K562 (cell line): Measurements from ENCODE around the gene VPS41. TPM values are rescaled to one million over a fixed set of nuclear protein-coding genes. Genes with fewer than 3 reads are reported as not detected.

Source experiments
- ATAC-seq: fragments of 200-7000 bp; cut with Tn5 transposase; 3 replicates; pipeline ENCODE4 v1.9.1; 2020; ENCODE audit warnings: moderate library complexity
- BruUV-seq: library from RNA; stranded (reverse); fragments of 400-500 nt; replicated peaks from 2 replicates; lab custom pipeline; 2021; lab: Mats Ljungman, UMichigan
- CTCF ChIA-PET: fragments of 300-600 bp; formaldehyde crosslinking; extraction: SDS; loops from one replicate; lab custom pipeline; 2021; ENCODE audit warnings: low intra/inter-chr PET ratio; lab: Yijun Ruan, JAX
- POLR2A ChIA-PET: fragments of 300-600, 350-650 bp; sonication (Branson Sonifier 250); formaldehyde crosslinking; extraction: SDS; loops from one replicate; lab custom pipeline; 2021; ENCODE audit warnings: antibody characterized with exemption, inconsistent platforms; lab: Yijun Ruan, JAX
- DNase-seq, 4 experiments: peaks; one replicate each; pipeline versions ENCODE4 v3.0.0 to v3.0.0-alpha.2; 2011 to 2018; ENCODE audit warnings: low spot score in 3 of 4, mixed read lengths in 3 of 4; ENCODE audit errors: extremely low read depth in 1 of 4
- FAIRE-seq: peaks from 2 replicates; lab custom pipeline; 2011; peaks lifted over from hg19 to GRCh38; lab: Jason Lieb, UNC
- H2AFZ ChIP-seq: 2 replicates; pipeline ENCODE4 v1.6.0; 2011; ENCODE audit warnings: low read depth, low read length, control low read depth, inconsistent platforms
- H3K27ac ChIP-seq: fragments of 200-600 bp; 3 replicates; pipeline ENCODE4 v1.8.0; 2011; ENCODE audit warnings: low read depth, mild to moderate bottlenecking, control low read depth, inconsistent platforms, low read length, moderate library complexity, mixed read lengths; ENCODE audit errors: extremely low read depth
- H3K27me3 ChIP-seq, 2 experiments: fragments of 300-600 bp in 1 of 2; 2 replicates in 1 of 2; 3 replicates in 1 of 2; pipeline versions ENCODE4 v1.6.0 to v1.8.0; 2011; ENCODE audit warnings: inconsistent platforms in 2 of 2, low read length in 2 of 2, mild to moderate bottlenecking in 1 of 2, mixed read lengths in 1 of 2, moderate library complexity in 1 of 2; ENCODE audit not compliant: control insufficient read depth in 2 of 2, insufficient read depth in 2 of 2
- H3K36me3 ChIP-seq: fragments of 300-600 bp; 3 replicates; pipeline ENCODE4 v1.8.0; 2011; ENCODE audit warnings: mild to moderate bottlenecking, low read length, inconsistent platforms; ENCODE audit not compliant: control insufficient read depth, insufficient read depth
- H3K4me1 ChIP-seq, 2 experiments: fragments of 200-600 bp in 1 of 2; replicated peaks in 1 of 2; 2 replicates in 1 of 2; 3 replicates in 1 of 2; pipeline versions ENCODE4 v1.5.1 to v1.8.0; 2011; ENCODE audit warnings: inconsistent platforms in 2 of 2, low read length in 2 of 2, mild to moderate bottlenecking in 1 of 2, mixed read lengths in 1 of 2, moderate library complexity in 1 of 2; ENCODE audit not compliant: control insufficient read depth in 2 of 2, insufficient read depth in 2 of 2
- H3K4me2 ChIP-seq: 2 replicates; pipeline ENCODE4 v1.6.1; 2011; ENCODE audit warnings: low read length, control low read depth, inconsistent platforms, mixed read lengths; ENCODE audit not compliant: insufficient read depth
- H3K4me3 ChIP-seq: fragments of 200-600 bp; sonication (generic), shearing (Covaris generic); 2 replicates; pipeline ENCODE4 v1.5.1; 2016; ENCODE audit warnings: control low read depth, inconsistent platforms
- H3K79me2 ChIP-seq: fragments of 200-600 bp; 3 replicates; pipeline ENCODE4 v1.8.0; 2011; ENCODE audit warnings: low read length, inconsistent platforms; ENCODE audit not compliant: control insufficient read depth, insufficient read depth
- H3K9ac ChIP-seq, 2 experiments: 2 replicates each; pipeline versions ENCODE4 v1.6.0 to v1.6.1; 2011; ENCODE audit warnings: low read depth in 2 of 2, low read length in 2 of 2, control low read depth in 1 of 2, inconsistent platforms in 1 of 2, mild to moderate bottlenecking in 1 of 2, mixed read lengths in 1 of 2; ENCODE audit not compliant: insufficient read depth in 1 of 2
- H3K9me1 ChIP-seq: one replicate; pipeline ENCODE4 v1.6.0; 2011; ENCODE audit warnings: inconsistent platforms, mild to moderate bottlenecking, low read length, moderate library complexity; ENCODE audit not compliant: control insufficient read depth, insufficient read depth
- H3K9me3 ChIP-seq: replicated peaks from 2 replicates; pipeline ENCODE4 v1.5.1; 2011; ENCODE audit warnings: low read depth, low read length, inconsistent platforms; ENCODE audit not compliant: control insufficient read depth, insufficient read depth
- H4K20me1 ChIP-seq: replicated peaks from 2 replicates; pipeline ENCODE4 v1.6.1; 2011; ENCODE audit warnings: low read length, inconsistent platforms, mixed read lengths; ENCODE audit not compliant: control insufficient read depth, insufficient read depth
- HNRNPUL1 ChIP-seq: fragments of 200-400 bp; formaldehyde crosslinking; IDR thresholded peaks from 2 replicates; pipeline ENCODE4 v1.6.1; 2017; ENCODE audit warnings: low read length
- ILF3 ChIP-seq: fragments of 450-650 bp; IDR thresholded peaks from 2 replicates; pipeline ENCODE4 v1.6.1; 2018; ENCODE audit warnings: antibody characterized with exemption, mild to moderate bottlenecking, moderate library complexity, borderline replicate concordance
- NFATC3 ChIP-seq: fragments of 450-650 bp; IDR thresholded peaks from 2 replicates; pipeline ENCODE4 v1.6.1; 2017; ENCODE audit warnings: mild to moderate bottlenecking
- POLR2AphosphoS5 ChIP-seq: IDR thresholded peaks from 2 replicates; pipeline ENCODE4 v1.6.1; 2011; ENCODE audit warnings: mild to moderate bottlenecking, low read depth, low read length, moderate library complexity; ENCODE audit not compliant: control insufficient read depth, insufficient read depth
- RBM15 ChIP-seq: fragments of 200-400 bp; formaldehyde crosslinking; IDR thresholded peaks from 2 replicates; pipeline ENCODE4 v1.6.1; 2018; ENCODE audit warnings: mild to moderate bottlenecking, low read length, moderate library complexity; ENCODE audit not compliant: insufficient read depth
- SMARCB1 ChIP-seq: IDR thresholded peaks from 2 replicates; pipeline ENCODE4 v1.6.1; 2011; ENCODE audit warnings: improper control_type of control experiment, low read depth; ENCODE audit not compliant: insufficient read length
- SMARCE1 ChIP-seq: fragments of 450-650 bp; IDR thresholded peaks from 2 replicates; pipeline ENCODE4 v1.7.1; 2016; ENCODE audit warnings: mild to moderate bottlenecking
- TCF7L2 ChIP-seq: fragments of 150-350 bp; IDR thresholded peaks from 2 replicates; pipeline ENCODE4 v1.6.1; 2016; ENCODE audit warnings: low read depth, mild to moderate bottlenecking, low read length, moderate library complexity
- ZC3H11A ChIP-seq: IDR thresholded peaks from 2 replicates; pipeline ENCODE4 v1.6.1; 2012; ENCODE audit warnings: low read depth, low read length, improper control_type of control experiment
- ZNF263 ChIP-seq: sonication (generic); formaldehyde crosslinking; IDR thresholded peaks from 2 replicates; pipeline ENCODE4 v1.8.0; 2022; ENCODE audit warnings: mild to moderate bottlenecking, missing genetic modification reagents, borderline replicate concordance
- ZNF316 ChIP-seq: fragments of 450-650 bp; IDR thresholded peaks from 2 replicates; pipeline ENCODE4 v1.6.1; 2016
- ZNF584 ChIP-seq: fragments of 200-800 bp; sonication (Bioruptor generic); IDR thresholded peaks from 2 replicates; pipeline ENCODE4 v1.6.1; 2016; ENCODE audit warnings: low read depth, mild to moderate bottlenecking, missing genetic modification characterization, missing compliant biosample characterization
- WGBS: fragments of 100-300 bp; shearing (Covaris generic); methylation state at CpG from one replicate; pipeline ENCODE4 v1.1.6; 2016; ENCODE audit warnings: low coverage, mixed read lengths; ENCODE audit not compliant: insufficient coverage; ENCODE audit errors: missing lambda C conversion rate; 5-methylcytosine and 5-hydroxymethylcytosine counted together
- in situ Hi-C: fragments of 300-500 bp; cut with MboI; formaldehyde crosslinking; loops from 4 replicates; pipeline ENCODE4 v1.15.0; 2018; ENCODE audit warnings: inconsistent platforms, mixed read lengths
- intact Hi-C: fragments of 100-400 bp; cut with micrococcal nuclease; formaldehyde crosslinking; loops from 2 replicates; pipeline ENCODE4 v1.14.2; 2022
- polyA plus RNA-seq, 8 experiments: library from polyadenylated mRNA; depleted of rRNA in 4 of 8; stranded (reverse) in 5 of 8; unstranded in 3 of 8; fragments of >200 nt; fragmentation: Nextera tagmentation in 2 of 8; fragmentation: Illumina TruSeq in 1 of 8; extraction: Ambion mirVana in 2 of 8; extraction: Trizol in 1 of 8; gene quantifications; 2 replicates each; pipeline versions ENCODE4 v1.2.1 to v1.2.3, GENCODE V29; 2011 to 2014; ENCODE audit warnings: inconsistent platforms in 1 of 8, missing spikeins in 1 of 8
- total RNA-seq, 7 experiments: library from RNA; depleted of rRNA in 6 of 7; stranded (reverse); fragments of >200 nt in 6 of 7; fragmentation: Illumina TruSeq in 2 of 7; extraction: Trizol in 2 of 7; gene quantifications; 2 replicates each; pipeline versions ENCODE4 v1.2.1 to v1.2.3, GENCODE V29; 2011 to 2021; ENCODE audit warnings: low replicate concordance in 1 of 7
- TF ChIP-seq, protein P1 (sequence below): fragments of 250-450 bp; sonication (Bioruptor Pico); IDR thresholded peaks from 2 replicates; pipeline ENCODE4 v1.4.0; 2020; ENCODE audit warnings: mild to moderate bottlenecking, moderate library complexity, borderline replicate concordance
- TF ChIP-seq, protein P2 (sequence below): sonication (generic); formaldehyde crosslinking; IDR thresholded peaks from 2 replicates; pipeline ENCODE4 v1.8.0; 2022; ENCODE audit warnings: missing genetic modification reagents, mild to moderate bottlenecking, borderline replicate concordance

VPS41 gene
- total and polyA plus RNA-seq, 9 of the 15 experiments (the other 6 are each of a cell fraction or from before 2014, with no cell fraction given): 17.7 to 46.8 (median 32.1) TPM

GRCh38 chr7:38731215-38731614 lies 177.8 kb downstream of the VPS41 start:
- ChIA-PET CTCF (no interaction called here), POLR2A (no interaction called here)
- Histone ChIP-seq H3K4me1 (no peaks in the 10 kb centered on the region), H3K4me3 (no peak overlapping the region), H3K36me3 (no peaks in the 10 kb centered on the region; the same call in 1 of the 3 replicates), H3K79me2 (no peaks in the 10 kb centered on the region), H4K20me1 (no peaks in the 10 kb centered on the region), H3K4me2 (no peak overlapping the region), H3K9me3 (no peaks in the 10 kb centered on the region)
- DNase-seq (no peak), FAIRE-seq (no peak)
- WGBS: 87% methylated on average over 2 of the region's 2 CpGs
- intact Hi-C loops: no loop called here
- TF ChIP-seq ZC3H11A (no peak), RBM15 (no peak), NFATC3 (no peak), SMARCE1 (no peak), POLR2AphosphoS5 (no peak), ILF3 (no peak), SMARCB1 (no peak), ZNF316 (no peak), ZNF263 (no peak), HNRNPUL1 (no peak), TCF7L2 (no peak), ZNF584 (CRISPR knock-in tag) (no peak)
- TF ChIP-seq, protein P1, sequence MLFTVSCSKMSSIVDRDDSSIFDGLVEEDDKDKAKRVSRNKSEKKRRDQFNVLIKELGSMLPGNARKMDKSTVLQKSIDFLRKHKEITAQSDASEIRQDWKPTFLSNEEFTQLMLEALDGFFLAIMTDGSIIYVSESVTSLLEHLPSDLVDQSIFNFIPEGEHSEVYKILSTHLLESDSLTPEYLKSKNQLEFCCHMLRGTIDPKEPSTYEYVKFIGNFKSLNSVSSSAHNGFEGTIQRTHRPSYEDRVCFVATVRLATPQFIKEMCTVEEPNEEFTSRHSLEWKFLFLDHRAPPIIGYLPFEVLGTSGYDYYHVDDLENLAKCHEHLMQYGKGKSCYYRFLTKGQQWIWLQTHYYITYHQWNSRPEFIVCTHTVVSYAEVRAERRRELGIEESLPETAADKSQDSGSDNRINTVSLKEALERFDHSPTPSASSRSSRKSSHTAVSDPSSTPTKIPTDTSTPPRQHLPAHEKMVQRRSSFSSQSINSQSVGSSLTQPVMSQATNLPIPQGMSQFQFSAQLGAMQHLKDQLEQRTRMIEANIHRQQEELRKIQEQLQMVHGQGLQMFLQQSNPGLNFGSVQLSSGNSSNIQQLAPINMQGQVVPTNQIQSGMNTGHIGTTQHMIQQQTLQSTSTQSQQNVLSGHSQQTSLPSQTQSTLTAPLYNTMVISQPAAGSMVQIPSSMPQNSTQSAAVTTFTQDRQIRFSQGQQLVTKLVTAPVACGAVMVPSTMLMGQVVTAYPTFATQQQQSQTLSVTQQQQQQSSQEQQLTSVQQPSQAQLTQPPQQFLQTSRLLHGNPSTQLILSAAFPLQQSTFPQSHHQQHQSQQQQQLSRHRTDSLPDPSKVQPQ (CRISPR knock-in tag): no peak
- TF ChIP-seq, protein P2, sequence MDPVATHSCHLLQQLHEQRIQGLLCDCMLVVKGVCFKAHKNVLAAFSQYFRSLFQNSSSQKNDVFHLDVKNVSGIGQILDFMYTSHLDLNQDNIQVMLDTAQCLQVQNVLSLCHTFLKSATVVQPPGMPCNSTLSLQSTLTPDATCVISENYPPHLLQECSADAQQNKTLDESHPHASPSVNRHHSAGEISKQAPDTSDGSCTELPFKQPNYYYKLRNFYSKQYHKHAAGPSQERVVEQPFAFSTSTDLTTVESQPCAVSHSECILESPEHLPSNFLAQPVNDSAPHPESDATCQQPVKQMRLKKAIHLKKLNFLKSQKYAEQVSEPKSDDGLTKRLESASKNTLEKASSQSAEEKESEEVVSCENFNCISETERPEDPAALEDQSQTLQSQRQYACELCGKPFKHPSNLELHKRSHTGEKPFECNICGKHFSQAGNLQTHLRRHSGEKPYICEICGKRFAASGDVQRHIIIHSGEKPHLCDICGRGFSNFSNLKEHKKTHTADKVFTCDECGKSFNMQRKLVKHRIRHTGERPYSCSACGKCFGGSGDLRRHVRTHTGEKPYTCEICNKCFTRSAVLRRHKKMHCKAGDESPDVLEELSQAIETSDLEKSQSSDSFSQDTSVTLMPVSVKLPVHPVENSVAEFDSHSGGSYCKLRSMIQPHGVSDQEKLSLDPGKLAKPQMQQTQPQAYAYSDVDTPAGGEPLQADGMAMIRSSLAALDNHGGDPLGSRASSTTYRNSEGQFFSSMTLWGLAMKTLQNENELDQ (CRISPR knock-in tag): no peak
- TF ChIP-seq, all 486 proteins: peak for 0
- no peak overlapping the region for H3K9ac ChIP-seq
- BruUV-seq: no TSS peak
- H2AFZ ChIP-seq: no peak overlapping the region
- in situ Hi-C loops: no loop called here
- H3K27me3 ChIP-seq: no peaks in the 10 kb centered on the region
- no peaks in the 10 kb centered on the region for H3K9me1 ChIP-seq
- ATAC-seq: no peak
- H3K27ac ChIP-seq: no peak overlapping the region
